Stimulated activated CD8-positive, alpha-beta memory T cell treated with anti-CD3 and anti-CD28 coated beads, Interleukin-7, amount 100 ng/mL, for 1 hour (primary cell): ENCODE results near the gene ARHGAP6.
"Not testable (repeated sequence)": the region's sequence is repeated elsewhere in the genome, so short reads cannot be mapped to it uniquely, and the experiment has no call there.

ENCODE experiments used
- DNase-seq, 2 donors: peaks; one replicate each; pipeline ENCODE4 v3.0.0-alpha.2; 2020; ENCODE audit warnings: low read depth in 2 of 2

ARHGAP6 gene

GRCh38 chrX:11395859-11396258 lies 269.9 kb downstream of the ARHGAP6 start:
- no peak for DNase-seq

GRCh38 chrX:11393949-11394654 lies 271.6 kb downstream of the ARHGAP6 start:
- DNase-seq, result no peak

GRCh38 chrX:11386812-11387211 lies 278.9 kb downstream of the ARHGAP6 start:
- no peak for DNase-seq

GRCh38 chrX:11386001-11386523 lies 279.7 kb downstream of the ARHGAP6 start:
- DNase-seq, result no peak

- DNase-seq, result no peak
Observed at GRCh38 chrX:11382930-11383329, 282.8 kb downstream of the ARHGAP6 start.

- DNase-seq, result no peak
Observed at GRCh38 chrX:11381464-11381863, 284.3 kb downstream of the ARHGAP6 start.

- no peak for DNase-seq
Observed at GRCh38 chrX:11380187-11380844, 285.4 kb downstream of the ARHGAP6 start.

- DNase-seq, result no peak
Observed at GRCh38 chrX:11376163-11376562, 289.6 kb downstream of the ARHGAP6 start.

GRCh38 chrX:11375614-11376119 lies 290.1 kb downstream of the ARHGAP6 start:
- no peak for DNase-seq

GRCh38 chrX:11374570-11374969 lies 291.1 kb downstream of the ARHGAP6 start:
- no peak for DNase-seq

- no peak for DNase-seq
Observed at GRCh38 chrX:11371106-11371505, 294.6 kb downstream of the ARHGAP6 start.

GRCh38 chrX:11367609-11368430 lies 297.9 kb downstream of the ARHGAP6 start:
- no peak for DNase-seq

GRCh38 chrX:11366998-11367595 lies 298.6 kb downstream of the ARHGAP6 start:
- DNase-seq, result no peak

GRCh38 chrX:11365426-11365825 lies 300.3 kb downstream of the ARHGAP6 start:
- no peak for DNase-seq

GRCh38 chrX:11364835-11365234 lies 300.9 kb downstream of the ARHGAP6 start:
- DNase-seq, result no peak

GRCh38 chrX:11363825-11364224 lies 301.9 kb downstream of the ARHGAP6 start:
- not testable (repeated sequence) for DNase-seq

- DNase-seq, result no peak
Observed at GRCh38 chrX:11363069-11363594, 302.6 kb downstream of the ARHGAP6 start.

- DNase-seq, result not testable (repeated sequence)
Observed at GRCh38 chrX:11361666-11362065, 304.1 kb downstream of the ARHGAP6 start.

- not testable (repeated sequence) for DNase-seq
Observed at GRCh38 chrX:11355944-11356343, 309.8 kb downstream of the ARHGAP6 start.

- no peak for DNase-seq
Observed at GRCh38 chrX:11355259-11355909, 310.3 kb downstream of the ARHGAP6 start.

GRCh38 chrX:11352296-11352741 lies 313.4 kb downstream of the ARHGAP6 start:
- no peak for DNase-seq
